GM18907 (cell line): Measurements from ENCODE around the gene PCDHGB7.
A peak's percentile ranks its signal among the peaks of the same experiment; 100 is the strongest.
"Not testable (repeated sequence)": the region's sequence is repeated elsewhere in the genome, so short reads cannot be mapped to it uniquely, and the experiment has no call there.

Experiments
- ATAC-seq: cut with Tn5 transposase; IDR thresholded peaks from one replicate; pipeline ENCODE4 v1.9.1; 2021; ENCODE audit warnings: mild to moderate bottlenecking, moderate library complexity; ENCODE audit not compliant: unreplicated experiment

The PCDHGB7 gene

GRCh38 chr5:141394401-141395187, 22.9 kb upstream of the PCDHGB7 start:
- ATAC-seq = not testable (repeated sequence)

- peak; percentile 58 for ATAC-seq
Observed at GRCh38 chr5:141397756-141398551, 19.5 kb upstream of the PCDHGB7 start, which contains the start of gene PCDHGB5. PCDHGB5 (plus strand) TSS chr5:141397947; CDS start chr5:141398128, 181 bp downstream.

GRCh38 chr5:141398608-141399007, 18.9 kb upstream of the PCDHGB7 start:
- ATAC-seq = no peak

- no peak for ATAC-seq
Observed at GRCh38 chr5:141399555-141400258, 17.8 kb upstream of the PCDHGB7 start.

DNA sequence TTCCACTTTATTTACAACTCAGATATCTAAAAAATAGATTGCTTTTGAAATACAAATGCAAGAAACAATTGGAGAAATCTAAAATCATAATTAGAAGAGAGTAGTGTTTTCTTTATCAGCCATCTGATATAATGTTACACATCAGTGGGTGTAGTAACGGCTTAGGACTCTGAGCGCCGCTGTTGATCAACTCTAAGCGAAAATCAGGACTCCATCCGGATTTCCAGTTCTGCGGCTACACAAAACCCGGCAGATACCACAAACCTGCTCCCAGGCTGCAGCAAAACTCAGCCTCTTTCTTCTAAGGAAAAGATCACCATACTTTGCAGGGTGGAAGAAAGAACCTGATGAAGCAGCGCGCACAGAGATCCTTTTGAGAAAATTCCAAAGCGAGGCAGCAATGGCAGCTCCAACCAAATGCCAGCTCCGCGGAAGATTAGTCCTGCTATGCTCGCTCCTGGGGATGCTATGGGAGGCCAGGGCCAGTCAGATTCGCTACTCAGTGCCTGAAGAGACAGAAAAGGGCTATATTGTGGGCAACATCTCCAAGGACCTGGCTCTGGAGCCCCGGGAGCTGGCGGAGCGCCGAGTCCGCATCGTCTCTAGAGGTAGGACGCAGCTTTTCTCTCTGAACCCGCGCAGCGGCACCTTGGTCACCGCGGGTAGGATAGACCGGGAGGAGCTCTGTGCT, 14.8 kb upstream of the PCDHGB7 start, which contains the start of gene PCDHGA9:
Gene PCDHGA9, plus strand, starts transcription at position 226 of the 691 bp plus-strand sequence. Its CDS starts 175 bp downstream, at position 401.
- no peak for ATAC-seq

DNA sequence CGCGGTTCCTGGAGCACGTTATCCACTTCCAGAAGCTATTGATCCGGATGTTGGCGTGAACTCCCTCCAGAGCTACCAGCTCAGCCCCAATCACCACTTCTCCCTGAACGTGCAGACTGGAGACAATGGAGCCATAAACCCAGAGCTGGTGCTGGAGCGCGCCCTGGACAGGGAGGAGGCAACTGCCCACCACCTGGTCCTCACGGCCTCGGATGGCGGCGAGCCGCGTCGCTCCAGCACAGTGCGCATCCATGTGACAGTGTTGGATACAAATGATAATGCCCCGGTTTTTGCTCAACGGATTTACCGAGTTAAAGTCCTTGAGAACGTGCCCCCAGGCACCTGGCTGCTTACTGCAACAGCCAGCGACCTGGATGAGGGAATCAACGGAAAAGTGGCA, 14.1 kb upstream of the PCDHGB7 start:
- ATAC-seq = no peak

DNA sequence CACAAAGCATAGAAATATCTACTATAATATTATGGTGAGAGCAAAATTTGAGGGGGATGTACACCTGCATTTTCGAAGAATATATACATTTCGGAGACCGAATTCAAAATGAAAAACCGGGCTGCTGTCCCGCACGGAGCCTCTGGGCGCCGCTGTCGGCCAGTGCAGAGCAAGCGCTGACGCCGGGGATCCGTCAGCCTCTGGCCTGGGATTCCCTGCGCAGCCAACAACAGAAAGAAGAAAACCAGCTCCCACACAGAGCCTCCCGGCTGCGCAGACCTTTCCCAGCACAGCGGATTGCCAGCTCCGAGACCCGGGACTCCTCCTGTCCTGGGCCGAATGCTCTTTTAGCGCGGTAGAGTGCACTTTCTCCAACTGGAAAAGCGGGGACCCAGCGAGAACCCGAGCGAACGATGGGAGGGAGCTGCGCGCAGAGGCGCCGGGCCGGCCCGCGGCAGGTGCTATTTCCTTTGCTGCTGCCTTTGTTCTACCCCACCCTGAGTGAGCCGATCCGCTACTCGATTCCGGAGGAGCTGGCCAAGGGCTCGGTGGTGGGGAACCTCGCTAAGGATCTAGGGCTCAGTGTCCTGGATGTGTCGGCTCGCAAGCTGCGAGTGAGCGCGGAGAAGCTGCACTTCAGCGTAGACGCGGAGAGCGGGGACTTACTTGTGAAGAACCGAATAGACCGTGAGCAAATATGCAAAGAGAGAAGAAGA, 9.5 kb upstream of the PCDHGB7 start, which contains the start of gene PCDHGB6:
Gene PCDHGB6, plus strand, starts transcription at position 232 of the 716 bp plus-strand sequence. Its CDS starts 182 bp downstream, at position 414.
- peak; percentile 67 for ATAC-seq

GRCh38 chr5:141409598-141410306, 7.7 kb upstream of the PCDHGB7 start:
- no peak for ATAC-seq

GRCh38 chr5:141411575-141411974, 5.9 kb upstream of the PCDHGB7 start:
- ATAC-seq = no peak

DNA sequence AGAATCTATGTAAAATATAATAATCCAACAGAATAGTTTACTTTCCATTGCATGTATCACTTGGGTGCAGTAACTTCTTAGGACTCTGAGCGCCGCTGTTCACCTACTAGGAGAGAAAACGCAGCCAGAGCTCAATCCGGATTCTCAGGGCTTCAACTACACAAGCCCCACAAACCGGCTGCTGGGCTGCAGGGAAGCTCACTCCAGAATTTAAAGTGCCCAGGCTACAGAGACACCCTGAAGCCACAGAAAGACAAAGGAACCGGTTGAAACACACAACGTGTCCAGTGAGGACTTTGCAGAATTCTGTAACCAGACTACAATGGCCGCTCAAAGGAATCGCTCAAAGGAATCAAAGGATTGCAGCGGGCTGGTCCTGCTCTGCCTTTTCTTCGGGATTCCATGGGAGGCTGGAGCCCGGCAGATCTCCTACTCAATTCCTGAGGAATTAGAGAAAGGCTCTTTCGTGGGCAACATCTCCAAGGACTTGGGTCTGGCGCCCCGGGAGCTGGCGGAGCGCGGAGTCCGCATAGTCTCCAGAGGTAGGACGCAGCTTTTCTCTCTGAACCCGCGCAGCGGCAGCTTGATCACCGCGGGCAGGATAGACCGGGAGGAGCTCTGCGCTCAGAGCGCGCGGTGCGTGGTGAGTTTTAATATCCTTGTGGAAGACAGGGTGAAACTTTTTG, 4.5 kb upstream of the PCDHGB7 start, which contains the start of gene PCDHGA10:
Gene PCDHGA10, plus strand, starts transcription at position 134 of the 686 bp plus-strand sequence. Its CDS starts 189 bp downstream, at position 323.
- peak; percentile 83 for ATAC-seq

GRCh38 chr5:141413540-141414069, 3.9 kb upstream of the PCDHGB7 start:
- no peak for ATAC-seq

DNA sequence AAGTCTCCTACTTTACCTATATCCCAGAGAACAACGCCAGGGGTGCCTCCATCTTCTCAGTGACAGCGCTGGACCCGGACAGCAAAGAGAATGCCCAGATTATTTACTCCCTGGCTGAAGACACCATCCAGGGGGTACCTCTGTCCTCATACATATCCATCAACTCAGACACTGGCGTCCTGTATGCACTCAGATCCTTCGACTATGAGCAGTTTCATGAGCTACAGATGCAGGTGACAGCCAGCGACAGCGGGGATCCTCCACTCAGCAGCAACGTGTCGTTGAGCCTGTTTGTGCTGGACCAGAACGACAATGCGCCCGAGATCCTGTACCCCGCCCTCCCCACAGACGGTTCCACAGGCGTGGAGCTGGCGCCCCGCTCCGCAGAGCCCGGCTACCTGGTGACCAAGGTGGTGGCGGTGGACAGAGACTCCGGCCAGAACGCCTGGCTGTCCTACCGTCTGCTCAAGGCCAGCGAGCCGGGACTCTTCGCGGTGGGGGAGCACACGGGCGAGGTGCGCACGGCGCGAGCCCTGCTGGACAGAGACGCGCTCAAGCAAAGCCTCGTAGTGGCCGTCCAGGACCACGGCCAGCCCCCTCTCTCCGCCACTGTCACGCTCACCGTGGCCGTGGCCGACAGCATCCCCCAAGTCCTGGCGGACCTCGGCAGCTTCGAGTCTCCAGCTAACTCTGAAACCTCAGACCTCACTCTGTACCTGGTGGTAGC, 2.8 kb upstream of the PCDHGB7 start:
- ATAC-seq = not testable (repeated sequence)

DNA sequence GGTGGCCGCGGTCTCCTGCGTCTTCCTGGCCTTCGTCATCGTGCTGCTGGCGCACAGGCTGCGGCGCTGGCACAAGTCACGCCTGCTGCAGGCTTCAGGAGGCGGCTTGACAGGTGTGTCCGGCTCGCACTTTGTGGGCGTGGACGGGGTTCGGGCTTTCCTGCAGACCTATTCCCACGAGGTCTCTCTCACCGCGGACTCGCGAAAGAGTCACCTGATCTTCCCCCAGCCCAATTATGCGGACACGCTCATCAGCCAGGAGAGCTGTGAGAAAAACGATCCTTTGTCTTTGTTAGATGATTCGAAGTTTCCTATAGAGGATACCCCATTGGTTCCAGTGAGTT, 2.2 kb upstream of the PCDHGB7 start:
- ATAC-seq = not testable (repeated sequence)

- no peak for ATAC-seq
Observed at GRCh38 chr5:141419074-141419880, 1.8 kb downstream of the PCDHGB7 start.

DNA sequence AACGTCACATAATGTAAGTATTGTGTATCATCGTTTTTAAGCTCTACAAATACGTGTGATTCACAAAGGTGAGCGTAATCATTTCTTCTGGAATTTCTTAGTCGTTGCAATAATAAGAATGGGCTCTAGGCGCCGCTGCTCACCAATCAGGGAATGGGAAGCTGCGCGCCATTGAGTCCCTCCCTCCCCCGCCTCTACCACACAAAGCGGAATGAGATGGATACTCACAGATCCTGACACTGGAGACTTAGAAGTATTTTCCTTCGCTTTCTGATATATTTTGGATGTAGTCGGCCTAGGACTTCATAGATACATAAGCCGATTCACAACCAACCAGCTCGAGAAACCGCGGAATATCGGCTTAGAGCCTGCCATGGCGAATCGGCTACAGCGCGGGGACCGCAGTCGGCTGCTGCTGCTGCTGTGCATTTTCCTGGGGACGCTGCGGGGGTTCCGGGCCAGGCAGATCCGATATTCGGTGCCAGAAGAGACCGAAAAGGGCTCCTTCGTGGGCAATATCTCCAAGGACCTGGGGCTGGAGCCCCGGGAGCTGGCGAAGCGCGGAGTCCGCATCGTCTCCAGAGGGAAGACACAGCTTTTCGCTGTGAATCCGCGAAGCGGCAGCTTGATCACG, 3.5 kb downstream of the PCDHGB7 start, which contains the start of gene PCDHGA11:
Gene PCDHGA11, plus strand, starts transcription at position 197 of the 634 bp plus-strand sequence. Its CDS starts 177 bp downstream, at position 374.
- ATAC-seq = peak; percentile 52

- ATAC-seq = no peak
Observed at GRCh38 chr5:141421489-141421855, 4.0 kb downstream of the PCDHGB7 start.
